ENCODE results near the gene CFDP1. TPM values are rescaled to one million over a fixed set of nuclear protein-coding genes. Genes with fewer than 3 reads are reported as not detected.
A peak's percentile ranks its signal among the peaks of the same experiment; 100 is the strongest.
"Not testable (repeated sequence)": the region's sequence is repeated elsewhere in the genome, so short reads cannot be mapped to it uniquely, and the experiment has no call there.

Gene CFDP1
- total RNA-seq, 1 donor from 2014 or later: 52.4 TPM

GRCh38 chr16:75459691-75460090 is 26.4 kb upstream of the CFDP1 start:
- DNase-seq (ENCODE audit: low read depth in 2 of 2): no peak

GRCh38 chr16:75458439-75458838 is 25.1 kb upstream of the CFDP1 start:
- DNase-seq (ENCODE audit: low read depth in 2 of 2): no peak

- DNase-seq (ENCODE audit: low read depth in 2 of 2): no peak
These were observed 24.7 kb upstream of the CFDP1 start for GRCh38 chr16:75458029-75458428.

DNA sequence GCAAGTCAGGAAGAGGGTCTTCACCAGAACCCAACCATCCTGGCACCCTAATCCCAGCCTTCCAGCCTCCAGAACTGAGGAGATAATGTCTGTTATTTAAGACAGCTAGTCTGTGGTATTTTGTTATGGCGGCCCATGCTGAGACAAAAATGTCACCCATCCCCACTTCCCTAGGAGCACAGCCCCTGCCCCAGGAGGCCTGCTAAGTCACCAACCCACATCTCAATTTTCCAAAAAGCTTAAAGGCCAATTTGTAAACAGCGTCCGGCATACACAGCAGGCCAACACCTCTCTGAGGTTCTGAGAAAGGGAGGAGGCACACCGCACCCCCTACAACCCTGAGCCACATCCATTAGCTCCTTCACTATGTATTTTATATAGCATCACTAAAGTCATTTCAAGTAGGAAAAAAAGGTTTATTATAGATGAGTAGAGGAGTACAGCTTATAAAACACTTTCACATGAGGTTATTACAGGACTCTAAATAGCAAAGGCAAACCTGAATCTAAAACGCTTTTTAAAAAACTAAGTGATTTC is 24.2 kb upstream of the CFDP1 start:
- DNase-seq (ENCODE audit: low read depth in 2 of 2): no peak

DNA sequence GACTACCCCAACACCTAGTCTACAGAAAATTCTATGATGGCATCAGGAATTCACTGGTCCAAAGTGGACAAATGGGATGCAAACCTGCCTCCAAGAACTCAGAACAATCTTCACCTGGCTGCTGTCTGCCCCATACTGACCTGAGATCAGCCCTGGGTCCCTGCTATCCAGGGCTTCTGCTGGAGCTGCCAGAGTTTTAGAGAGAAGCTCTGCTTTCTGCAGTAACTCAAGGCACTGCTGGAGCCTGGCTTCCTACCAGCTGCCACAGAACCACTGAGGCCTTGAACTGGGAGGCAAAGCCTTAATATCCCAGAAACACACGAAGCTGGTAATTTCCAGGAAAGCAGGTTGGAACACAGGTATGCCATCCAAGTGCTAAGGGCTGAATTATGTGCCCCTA is 23.7 kb upstream of the CFDP1 start:
- DNase-seq (ENCODE audit: low read depth in 2 of 2): no peak

DNA sequence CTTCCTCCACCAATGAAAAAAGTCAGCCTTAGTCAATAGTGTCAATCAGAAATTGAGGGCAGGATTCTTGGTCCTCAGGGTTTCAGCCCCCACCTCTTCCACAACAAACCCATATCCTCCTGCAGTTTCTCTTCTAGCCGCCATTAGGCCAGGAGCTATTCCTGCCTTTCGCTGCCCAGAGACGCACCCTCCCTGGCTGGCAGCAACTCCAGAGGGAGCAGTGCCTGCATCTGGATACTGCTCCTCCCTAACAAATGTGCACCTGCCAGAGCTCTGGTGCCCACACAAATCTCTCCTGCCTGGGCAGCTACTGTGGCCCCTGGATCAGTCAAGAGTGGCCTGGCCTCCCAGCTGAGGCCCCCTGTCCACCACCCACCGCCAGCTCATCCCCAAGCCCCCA is 23.2 kb upstream of the CFDP1 start:
- DNase-seq (ENCODE audit: low read depth in 2 of 2): not testable (repeated sequence)

DNA sequence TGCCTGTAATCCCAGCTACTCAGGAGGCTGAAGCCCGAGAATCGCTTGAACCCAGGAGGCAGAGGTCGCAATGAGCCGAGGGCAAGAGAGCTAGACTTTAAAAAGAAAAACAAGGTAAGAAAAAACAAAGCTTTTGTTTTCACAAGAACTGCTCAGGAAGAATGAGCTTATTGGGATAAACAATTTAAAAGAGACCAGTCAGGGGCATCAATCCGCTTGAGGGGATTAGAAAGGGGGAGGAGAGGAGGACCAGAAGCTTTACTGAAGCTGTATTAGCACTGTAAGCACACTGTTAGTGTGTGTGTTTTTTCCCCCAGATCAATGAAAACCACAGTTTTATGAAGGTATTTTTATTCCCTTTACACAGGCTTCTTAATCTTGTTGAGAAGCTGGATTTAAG is 22.4 kb upstream of the CFDP1 start:
- DNase-seq (ENCODE audit: low read depth in 2 of 2): peak in 1 of 2 donors; percentile 6

- DNase-seq (ENCODE audit: low read depth in 2 of 2): peak; percentile 39 to 60
These were observed 19.3 kb upstream of the CFDP1 start for GRCh38 chr16:75452464-75453190.

GRCh38 chr16:75446416-75446815 is 13.1 kb upstream of the CFDP1 start:
- no peak for DNase-seq (ENCODE audit: low read depth in 2 of 2)

- no peak for DNase-seq (ENCODE audit: low read depth in 2 of 2)
These were observed 12.0 kb upstream of the CFDP1 start for GRCh38 chr16:75445298-75445697.

GRCh38 chr16:75443298-75443697 is 10.0 kb upstream of the CFDP1 start:
- no peak for DNase-seq (ENCODE audit: low read depth in 2 of 2)

GRCh38 chr16:75433732-75434413 is 570 bp upstream of the CFDP1 start:
- DNase-seq (ENCODE audit: low read depth in 2 of 2): peak; percentile 97

- DNase-seq (ENCODE audit: low read depth in 2 of 2): no peak
These were observed 3.5 kb downstream of the CFDP1 start for GRCh38 chr16:75429621-75430403.

- DNase-seq (ENCODE audit: low read depth in 2 of 2): not testable (repeated sequence)
These were observed 6.8 kb downstream of the CFDP1 start for GRCh38 chr16:75426524-75426923.

GRCh38 chr16:75424105-75424762 is 9.1 kb downstream of the CFDP1 start:
- DNase-seq (ENCODE audit: low read depth in 2 of 2): not testable (repeated sequence)

DNA sequence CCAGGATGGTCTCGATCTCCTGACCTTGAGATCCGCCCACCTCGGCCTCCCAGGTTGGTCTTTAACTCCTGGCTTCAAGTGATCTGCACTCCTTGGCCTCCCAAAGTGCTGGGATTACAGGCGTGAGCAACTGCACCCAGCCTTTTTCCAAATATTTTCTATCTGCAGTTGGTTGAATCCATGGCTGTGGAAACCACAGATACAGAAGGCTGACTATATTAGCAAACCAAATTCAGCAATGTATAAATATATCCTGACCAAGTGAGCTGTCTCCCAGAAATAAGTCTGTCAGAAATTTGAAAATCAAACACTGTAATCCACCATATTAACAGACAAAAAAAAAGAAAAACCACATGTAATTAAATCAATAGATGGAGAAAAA is 9.6 kb downstream of the CFDP1 start:
- no peak for DNase-seq (ENCODE audit: low read depth in 2 of 2)

GRCh38 chr16:75421820-75422126 is 11.5 kb downstream of the CFDP1 start:
- DNase-seq (ENCODE audit: low read depth in 2 of 2): no peak

- peak in 1 of 2 donors; percentile 50 for DNase-seq (ENCODE audit: low read depth in 2 of 2)
These were observed 12.1 kb downstream of the CFDP1 start for GRCh38 chr16:75420987-75421819.

- DNase-seq (ENCODE audit: low read depth in 2 of 2): no peak
These were observed 16.3 kb downstream of the CFDP1 start for GRCh38 chr16:75416904-75417565.

DNA sequence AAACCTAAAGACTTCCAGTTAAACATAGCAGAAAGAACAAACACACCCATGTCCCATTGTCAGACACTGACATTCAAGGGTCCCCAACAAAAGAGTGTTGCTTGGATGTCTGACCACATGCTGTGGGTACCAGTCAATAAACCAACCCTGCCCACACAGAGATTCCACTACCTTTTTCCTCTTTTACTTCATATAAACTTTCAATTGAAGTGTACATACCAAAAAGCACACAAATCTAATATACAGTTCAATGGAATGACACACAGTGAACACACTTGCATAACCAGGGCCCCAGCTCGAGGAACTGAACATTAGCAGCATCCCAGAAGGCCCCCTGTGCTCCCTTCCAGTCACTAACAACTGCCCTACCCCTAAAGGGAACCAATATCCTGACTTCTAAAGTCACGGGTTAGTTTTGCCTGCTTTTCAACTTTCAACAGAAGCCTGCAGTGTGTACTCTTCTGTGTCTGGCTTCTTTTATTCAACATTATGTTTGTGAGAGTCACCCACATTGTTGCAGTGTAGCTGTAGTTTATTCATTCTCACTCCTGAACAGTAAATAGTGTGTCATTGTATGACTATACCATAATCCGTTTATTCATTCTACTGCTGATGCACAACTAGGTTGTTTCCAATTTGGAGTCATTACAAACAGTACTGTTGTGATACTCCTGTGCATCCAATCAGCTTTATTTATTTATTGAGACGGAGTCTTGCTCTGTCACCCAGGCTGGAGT is 18.0 kb downstream of the CFDP1 start:
- DNase-seq (ENCODE audit: low read depth in 2 of 2): no peak
